Stimulated activated CD8-positive, alpha-beta memory T cell treated with anti-CD3 and anti-CD28 coated beads, Interleukin-12 subunit alpha, Interleukin-12 subunit beta, amount 100 ng/mL, for 24 hours (primary cell): ENCODE data around the gene LGALS9.

ENCODE experiments used
- DNase-seq: peaks from one replicate; pipeline ENCODE4 v3.0.0-alpha.2; 2020; ENCODE audit errors: extremely low read depth

The LGALS9 gene

GRCh38 chr17:27630607-27631410, at the start of gene LGALS9:
Gene LGALS9, plus strand, starts transcription at chr17:27631188. Its CDS starts 78 bp downstream, at chr17:27631266.
- DNase-seq, result no peak

- no peak for DNase-seq
Measured at GRCh38 chr17:27582696-27583095, 48.3 kb upstream of the LGALS9 start.

- no peak for DNase-seq
Measured at GRCh38 chr17:27585153-27585681, 45.8 kb upstream of the LGALS9 start.

- DNase-seq, result no peak
Measured at GRCh38 chr17:27585792-27586191, 45.2 kb upstream of the LGALS9 start.

- no peak for DNase-seq
Measured at GRCh38 chr17:27586203-27586721, 44.7 kb upstream of the LGALS9 start.

GRCh38 chr17:27588354-27588753, 42.6 kb upstream of the LGALS9 start:
- no peak for DNase-seq

GRCh38 chr17:27590864-27591263, 40.1 kb upstream of the LGALS9 start:
- no peak for DNase-seq

- no peak for DNase-seq
Measured at GRCh38 chr17:27591986-27592385, 39.0 kb upstream of the LGALS9 start.

- DNase-seq, result no peak
Measured at GRCh38 chr17:27593232-27593856, 37.6 kb upstream of the LGALS9 start.

- no peak for DNase-seq
Measured at GRCh38 chr17:27593857-27594255, 37.1 kb upstream of the LGALS9 start.

GRCh38 chr17:27595208-27595607, 35.8 kb upstream of the LGALS9 start:
- DNase-seq, result no peak

- no peak for DNase-seq
Measured at GRCh38 chr17:27596096-27596495, 34.9 kb upstream of the LGALS9 start.

- no peak for DNase-seq
Measured at GRCh38 chr17:27596566-27597187, 34.3 kb upstream of the LGALS9 start.

- DNase-seq, result no peak
Measured at GRCh38 chr17:27597188-27597580, 33.8 kb upstream of the LGALS9 start.

- no peak for DNase-seq
Measured at GRCh38 chr17:27597783-27598320, 33.1 kb upstream of the LGALS9 start.

- DNase-seq, result no peak
Measured at GRCh38 chr17:27598337-27599050, 32.5 kb upstream of the LGALS9 start.

- no peak for DNase-seq
Measured at GRCh38 chr17:27600471-27600870, 30.5 kb upstream of the LGALS9 start.

- peak; percentile 52 for DNase-seq
Measured at GRCh38 chr17:27601069-27601974, 29.7 kb upstream of the LGALS9 start.

GRCh38 chr17:27601975-27602302, 29.0 kb upstream of the LGALS9 start:
- no peak for DNase-seq

- DNase-seq, result peak; percentile 31
Measured at GRCh38 chr17:27602721-27603420, 28.1 kb upstream of the LGALS9 start.
